Neural crest cell (in vitro differentiated cells): ENCODE measurements around the gene CFAP157. TPM values are rescaled to one million over a fixed set of nuclear protein-coding genes. Genes with fewer than 3 reads are reported as not detected.

Experiments
- DNase-seq: peaks from one replicate; pipeline ENCODE4 v3.0.0; 2021; ENCODE audit warnings: low read depth, mixed read lengths, low spot score
- H3K27ac Mint-ChIP-seq: one replicate; pipeline ENCODE4 v1.8.0; 2021; ENCODE audit warnings: mild to moderate bottlenecking, mixed read lengths; ENCODE audit not compliant: unreplicated experiment
- H3K27me3 Mint-ChIP-seq: 2 replicates; pipeline ENCODE4 v1.8.0; 2021; ENCODE audit warnings: low read depth, mild to moderate bottlenecking, mixed read lengths
- H3K36me3 Mint-ChIP-seq: 2 replicates; pipeline ENCODE4 v1.8.0; 2021; ENCODE audit warnings: low read depth, mild to moderate bottlenecking, mixed read lengths
- H3K4me1 Mint-ChIP-seq: 2 replicates; pipeline ENCODE4 v1.8.0; 2021; ENCODE audit warnings: mixed read lengths
- H3K4me3 Mint-ChIP-seq: one replicate; pipeline ENCODE4 v1.8.0; 2021; ENCODE audit warnings: mild to moderate bottlenecking, mixed read lengths
- H3K9me3 Mint-ChIP-seq: 2 replicates; pipeline ENCODE4 v1.8.0; 2021; ENCODE audit warnings: mixed read lengths
- total RNA-seq: library from RNA; stranded (reverse); gene quantifications from 2 replicates; pipeline ENCODE4 v1.2.1, GENCODE V29; 2021
- TF ChIP-seq, protein P1 (sequence below): fragments of 200-600 bp; sonication (generic); conservative IDR thresholded peaks from 2 replicates; pipeline ENCODE4 v1.5.0; 2021; ENCODE audit warnings: antibody characterized with exemption, mild to moderate bottlenecking

Gene CFAP157
- total RNA-seq, 1 donor from 2014 or later = not detected

DNA sequence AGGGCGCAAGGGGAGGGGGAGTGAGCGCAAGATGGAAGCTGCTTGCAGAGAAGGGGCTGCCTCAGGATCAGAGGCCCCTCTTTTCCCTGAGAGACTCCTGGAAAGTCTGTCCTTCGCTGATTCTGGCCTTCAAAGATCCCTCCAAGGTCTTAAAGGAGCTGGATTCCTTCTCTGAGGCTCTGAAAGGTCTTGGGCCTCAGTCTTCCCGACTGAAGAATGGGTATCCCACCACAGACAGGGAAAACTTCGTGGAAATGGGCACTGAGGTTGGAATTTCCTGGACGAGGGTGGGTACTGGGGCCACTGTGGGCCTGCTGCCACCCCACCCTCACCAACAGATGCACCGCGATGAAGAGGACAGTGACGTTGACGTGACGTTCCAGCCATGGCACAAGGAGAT, 5.6 kb downstream of the CFAP157 start:
- TF ChIP-seq, protein P1, sequence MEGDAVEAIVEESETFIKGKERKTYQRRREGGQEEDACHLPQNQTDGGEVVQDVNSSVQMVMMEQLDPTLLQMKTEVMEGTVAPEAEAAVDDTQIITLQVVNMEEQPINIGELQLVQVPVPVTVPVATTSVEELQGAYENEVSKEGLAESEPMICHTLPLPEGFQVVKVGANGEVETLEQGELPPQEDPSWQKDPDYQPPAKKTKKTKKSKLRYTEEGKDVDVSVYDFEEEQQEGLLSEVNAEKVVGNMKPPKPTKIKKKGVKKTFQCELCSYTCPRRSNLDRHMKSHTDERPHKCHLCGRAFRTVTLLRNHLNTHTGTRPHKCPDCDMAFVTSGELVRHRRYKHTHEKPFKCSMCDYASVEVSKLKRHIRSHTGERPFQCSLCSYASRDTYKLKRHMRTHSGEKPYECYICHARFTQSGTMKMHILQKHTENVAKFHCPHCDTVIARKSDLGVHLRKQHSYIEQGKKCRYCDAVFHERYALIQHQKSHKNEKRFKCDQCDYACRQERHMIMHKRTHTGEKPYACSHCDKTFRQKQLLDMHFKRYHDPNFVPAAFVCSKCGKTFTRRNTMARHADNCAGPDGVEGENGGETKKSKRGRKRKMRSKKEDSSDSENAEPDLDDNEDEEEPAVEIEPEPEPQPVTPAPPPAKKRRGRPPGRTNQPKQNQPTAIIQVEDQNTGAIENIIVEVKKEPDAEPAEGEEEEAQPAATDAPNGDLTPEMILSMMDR = no peak
- Mint-ChIP-seq H3K27ac (no peak overlapping the region), H3K36me3 (no peaks in the 10 kb centered on the region), H3K4me3 (peak overlapping the region; percentile 51), H3K4me1 (peaks cover 17% of the 10 kb centered on the region), H3K27me3 (peaks cover 2% of the 10 kb centered on the region), H3K9me3 (peaks cover 2% of the 10 kb centered on the region)
- DNase-seq = no peak

DNA sequence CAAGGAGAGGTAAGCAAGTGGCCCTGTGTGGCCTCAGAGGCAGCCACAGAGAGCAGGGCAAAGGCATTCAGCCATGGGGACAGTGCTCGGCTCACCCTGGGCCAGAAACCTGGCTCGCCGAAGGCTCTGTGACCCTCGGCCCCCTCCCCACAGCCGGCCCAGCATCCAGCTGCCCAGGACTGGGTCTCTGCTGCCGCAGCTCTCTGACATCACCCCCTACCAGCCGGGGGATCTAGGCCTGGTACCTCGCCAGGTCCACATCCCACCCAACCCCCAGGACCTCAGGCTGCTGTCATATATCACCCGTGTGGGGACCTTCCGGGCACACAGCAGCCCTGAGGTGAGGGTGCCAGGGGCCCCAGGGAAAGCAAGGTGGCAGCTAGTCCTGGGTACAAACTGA, 6.1 kb downstream of the CFAP157 start:
- Mint-ChIP-seq H3K4me3 (no peak overlapping the region), H3K27me3 (peaks cover 2% of the 10 kb centered on the region), H3K9me3 (peaks cover 2% of the 10 kb centered on the region), H3K27ac (no peak overlapping the region), H3K4me1 (peaks cover 17% of the 10 kb centered on the region), H3K36me3 (no peaks in the 10 kb centered on the region)
- TF ChIP-seq, protein P1 = no peak
- DNase-seq = no peak

DNA sequence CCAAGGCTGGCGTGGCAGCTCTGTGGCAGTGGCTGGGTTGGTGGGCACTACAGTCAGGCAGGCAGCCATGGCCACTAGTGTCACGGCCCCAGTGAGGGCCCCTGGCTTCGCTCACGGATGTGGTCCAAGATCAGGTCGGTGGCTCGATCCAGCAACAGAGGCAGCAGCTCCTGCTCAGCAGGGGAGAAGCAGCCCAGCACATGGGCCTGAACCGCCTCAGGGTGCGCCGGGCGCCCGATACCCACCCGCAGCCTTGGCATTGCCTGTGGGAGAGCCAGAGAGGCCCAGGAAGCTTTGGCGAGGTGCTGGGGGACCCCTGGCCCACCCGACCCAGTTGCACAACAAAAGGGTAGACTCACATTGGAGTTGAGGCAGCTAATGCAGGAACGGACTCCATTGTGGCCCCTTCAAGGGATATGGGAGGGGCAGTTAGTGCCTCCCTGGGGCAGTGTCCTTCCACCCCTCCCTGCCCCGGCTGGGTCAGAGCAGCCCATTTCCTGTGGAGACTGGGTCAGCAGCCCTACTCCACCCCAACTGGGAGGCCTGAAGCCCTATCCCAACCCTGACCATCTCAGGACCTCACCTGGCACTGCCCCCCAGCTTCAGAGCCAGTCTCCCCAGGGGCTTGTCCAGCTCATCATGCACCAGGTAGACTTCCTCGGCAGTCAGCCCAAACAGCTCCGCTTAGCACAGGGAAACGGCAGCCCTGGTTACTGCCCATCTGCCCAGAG, 7.4 kb downstream of the CFAP157 start:
- DNase-seq = no peak
- TF ChIP-seq, protein P1 = no peak

DNA sequence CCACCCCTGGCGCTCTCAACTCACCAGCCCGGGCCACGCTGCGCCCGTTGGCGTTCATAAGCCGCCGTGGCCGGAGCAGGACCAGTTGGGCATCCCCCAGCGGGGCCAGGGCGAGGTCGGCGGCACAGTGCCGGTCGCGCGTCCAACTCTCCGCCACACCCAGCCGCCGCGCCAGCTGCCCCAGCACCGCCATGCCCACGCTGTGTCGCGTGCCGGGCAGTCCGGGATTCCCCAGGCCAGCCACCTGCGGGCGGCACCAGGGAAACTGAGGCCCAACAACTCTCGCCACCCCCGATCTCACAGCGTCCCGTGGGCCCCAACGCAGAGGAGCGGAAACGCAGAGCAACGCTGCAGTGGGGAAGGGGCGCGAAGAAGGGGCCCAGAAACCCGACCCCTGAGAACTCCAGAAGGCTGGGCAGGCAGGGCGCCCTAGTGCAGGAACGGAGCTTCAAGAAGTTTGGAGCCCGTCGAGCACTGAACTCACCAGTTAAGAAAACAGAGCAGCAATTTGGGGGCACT, 8.2 kb downstream of the CFAP157 start:
- Mint-ChIP-seq H3K9me3 (no peaks in the 10 kb centered on the region), H3K36me3 (no peaks in the 10 kb centered on the region), H3K4me1 (peaks cover 22% of the 10 kb centered on the region), H3K27ac (no peak overlapping the region), H3K4me3 (peak overlapping the region; percentile 100), H3K27me3 (peaks cover 2% of the 10 kb centered on the region)
- TF ChIP-seq, protein P1 = no peak
- no peak for DNase-seq

More for the DNA sequence above, 7.4 kb downstream of the CFAP157 start:
- Mint-ChIP-seq H3K27me3 (peaks cover 2% of the 10 kb centered on the region), H3K4me1 (peaks cover 17% of the 10 kb centered on the region), H3K4me3 (peak overlapping the region; percentile 80), H3K27ac (peak overlapping the region; percentile 12), H3K36me3 (no peaks in the 10 kb centered on the region), H3K9me3 (no peaks in the 10 kb centered on the region)

DNA sequence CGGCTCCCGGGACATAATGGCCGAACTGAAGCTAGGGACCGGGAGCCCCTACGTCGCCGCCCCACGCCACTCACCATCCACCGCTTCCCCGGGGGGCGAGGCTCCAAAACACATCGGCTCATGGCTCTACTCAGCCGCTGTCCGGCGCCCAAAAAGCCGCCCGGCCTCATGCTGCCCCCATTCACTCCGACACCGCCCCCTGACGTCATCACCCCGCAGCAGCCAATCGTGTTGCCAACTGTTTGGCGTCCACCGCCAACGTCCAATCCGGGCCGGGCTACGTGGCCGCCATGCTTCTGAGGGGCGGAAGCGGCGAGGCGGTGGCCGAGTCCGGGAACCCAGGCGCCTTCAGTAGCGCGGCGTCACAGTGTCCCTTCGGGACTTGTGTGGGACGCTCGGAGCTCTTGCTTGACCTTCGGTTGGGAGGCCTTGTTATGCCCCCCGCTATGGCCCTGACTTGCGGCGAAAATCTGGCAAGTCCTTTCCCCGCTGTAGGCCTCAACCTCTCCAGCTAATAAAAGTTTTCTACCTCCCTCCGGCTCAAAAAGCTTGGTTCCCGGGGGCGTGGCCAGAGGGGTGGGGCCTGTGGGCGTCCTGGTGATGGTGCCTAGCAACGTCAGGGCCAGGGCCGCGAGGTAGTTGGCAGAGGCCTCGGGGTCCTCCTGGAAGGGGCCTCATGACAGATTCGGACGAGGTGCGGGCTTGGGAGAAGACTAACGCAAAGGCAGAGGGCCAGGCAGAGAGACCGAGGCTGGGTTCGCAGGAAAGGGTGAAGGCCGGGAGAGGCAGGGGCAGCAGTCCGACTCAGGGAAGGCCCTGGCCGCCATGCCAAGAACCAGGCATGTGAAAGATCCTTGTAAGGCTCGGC, 8.9 kb downstream of the CFAP157 start, which contains the start of the genes PTRH1 and TTC16:
Gene PTRH1, minus strand, starts transcription at position 194 of the 868 bp plus-strand sequence. Its CDS starts 24 bp downstream, at position 170.
Gene TTC16, plus strand, starts transcription at position 610 of the 868 bp plus-strand sequence. Its CDS starts 67 bp downstream, at position 677.
- DNase-seq = peak; percentile 94
- H3K4me3 Mint-ChIP-seq = peak within 1 kb of the TSS; percentile 100
- TF ChIP-seq, protein P1 = no peak
- H3K36me3 Mint-ChIP-seq = no peaks in the 10 kb centered on the region
- H3K27ac Mint-ChIP-seq = peak within 1 kb of the TSS; percentile 98
- H3K27me3 Mint-ChIP-seq = peaks cover 2% of the 10 kb centered on the region
- peaks cover 24% of the 10 kb centered on the region for H3K4me1 Mint-ChIP-seq
- no peaks in the 10 kb centered on the region for H3K9me3 Mint-ChIP-seq
